GM19463 (cell line): Measurements from ENCODE around the gene MTA2.

Experiments used
- ATAC-seq: cut with Tn5 transposase; IDR thresholded peaks from one replicate; pipeline ENCODE4 v1.9.1; 2021; ENCODE audit warnings: mild to moderate bottlenecking, moderate library complexity; ENCODE audit not compliant: unreplicated experiment

The MTA2 gene

GRCh38 chr11:62613291-62613778 lies 11.7 kb upstream of the MTA2 start:
- ATAC-seq: no peak

GRCh38 chr11:62612366-62613290 lies 11.0 kb upstream of the MTA2 start, which contains the start of the genes EML3 and ROM1:
Gene EML3 (minus strand): TSS chr11:62612775. CDS start chr11:62612457, 318 bp downstream.
Gene ROM1 (plus strand): TSS chr11:62613257. CDS start chr11:62613282, 25 bp downstream.
- peak; percentile 74 for ATAC-seq

DNA sequence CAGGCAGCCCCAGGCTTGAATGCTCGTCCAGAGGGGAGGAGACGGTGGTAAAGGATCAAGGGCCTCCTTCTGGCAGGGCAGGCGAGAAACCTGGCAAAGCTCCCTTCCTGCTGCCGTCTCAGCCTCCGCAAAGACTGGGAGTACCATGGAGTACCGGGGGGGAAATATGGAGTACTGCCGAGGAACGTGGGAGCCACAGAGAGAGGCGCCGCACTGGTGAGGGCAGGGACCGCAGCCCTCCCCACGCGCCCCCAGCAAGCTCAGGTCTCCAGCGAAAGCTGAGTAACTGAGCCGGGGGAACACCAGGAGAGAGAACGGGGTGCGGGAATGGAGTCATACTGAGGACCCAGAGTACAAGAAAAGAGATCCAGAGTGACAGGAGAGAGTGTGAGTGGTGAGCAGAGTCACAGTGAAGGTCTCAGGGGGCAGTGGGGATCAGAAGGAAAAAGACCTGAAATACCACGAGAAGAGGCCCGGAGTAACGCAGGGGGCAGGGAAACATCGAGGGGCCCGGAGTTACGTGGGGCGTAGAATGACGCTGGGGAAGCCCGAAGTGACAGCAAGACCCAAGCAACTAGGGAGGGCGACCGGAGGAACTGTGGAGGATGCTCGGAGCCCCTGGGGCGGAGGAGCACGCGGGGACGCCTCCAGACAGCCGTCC lies 10.2 kb upstream of the MTA2 start:
- ATAC-seq: peak; percentile 16

GRCh38 chr11:62610814-62611704 lies 9.4 kb upstream of the MTA2 start:
- no peak for ATAC-seq

DNA sequence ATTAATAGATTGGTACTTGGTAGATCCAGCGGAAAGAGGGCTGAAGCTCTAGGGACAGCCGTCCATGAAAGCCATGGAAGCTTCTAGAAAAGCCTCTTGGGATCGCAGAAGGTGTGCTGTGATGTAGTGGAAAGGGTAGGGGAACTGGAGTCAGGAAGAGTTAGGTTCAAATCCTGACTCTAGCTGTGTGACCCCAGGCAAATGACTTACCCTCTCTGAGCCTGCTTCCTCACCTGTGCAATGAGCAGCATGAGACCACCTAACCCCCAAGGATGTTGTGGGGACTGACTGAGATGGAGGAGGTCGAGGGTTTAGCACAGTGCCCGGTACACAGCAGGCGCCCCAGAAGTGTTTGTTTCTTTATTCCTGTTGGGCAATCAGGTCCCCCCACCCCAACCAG lies 8.7 kb upstream of the MTA2 start:
- ATAC-seq: no peak

DNA sequence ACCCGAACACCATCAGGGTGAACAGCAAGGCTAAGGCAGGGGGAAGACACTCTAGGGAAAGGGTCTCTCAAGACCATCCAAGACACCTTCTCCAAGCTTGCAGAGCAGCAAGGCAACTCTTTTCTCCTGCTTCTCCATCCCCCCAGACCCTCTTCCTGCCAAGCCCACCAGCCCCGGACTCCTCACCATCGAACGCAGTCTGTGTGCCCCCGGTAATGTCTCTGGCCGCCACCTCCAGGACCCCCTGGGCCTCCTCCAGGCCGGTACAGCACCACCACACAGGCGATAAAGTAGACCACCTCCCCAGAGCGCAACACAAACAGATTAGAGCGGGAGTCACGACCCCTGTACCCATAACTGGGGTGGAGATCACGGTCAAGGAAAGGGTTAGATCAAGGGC lies 7.1 kb upstream of the MTA2 start:
- no peak for ATAC-seq

DNA sequence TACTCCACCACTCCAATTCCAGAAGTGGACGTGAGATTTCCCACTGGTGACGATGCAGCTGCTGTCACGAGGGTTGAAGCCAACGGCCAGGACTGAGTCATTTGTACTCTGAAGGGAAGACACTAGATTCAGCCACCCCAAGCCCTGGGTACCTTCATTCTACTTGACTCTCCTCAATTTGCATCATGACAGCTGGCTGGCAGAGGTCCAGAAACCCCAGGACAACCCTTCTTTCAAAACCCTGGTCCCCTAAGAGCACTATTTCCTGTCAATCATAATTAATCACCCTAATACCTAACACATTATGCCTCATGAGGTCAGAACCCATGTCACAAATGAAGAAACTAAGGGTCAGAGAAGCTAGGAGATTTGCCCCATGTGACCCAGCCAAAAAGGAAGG lies 6.0 kb upstream of the MTA2 start:
- no peak for ATAC-seq

GRCh38 chr11:62605902-62606301 lies 4.2 kb upstream of the MTA2 start:
- no peak for ATAC-seq

DNA sequence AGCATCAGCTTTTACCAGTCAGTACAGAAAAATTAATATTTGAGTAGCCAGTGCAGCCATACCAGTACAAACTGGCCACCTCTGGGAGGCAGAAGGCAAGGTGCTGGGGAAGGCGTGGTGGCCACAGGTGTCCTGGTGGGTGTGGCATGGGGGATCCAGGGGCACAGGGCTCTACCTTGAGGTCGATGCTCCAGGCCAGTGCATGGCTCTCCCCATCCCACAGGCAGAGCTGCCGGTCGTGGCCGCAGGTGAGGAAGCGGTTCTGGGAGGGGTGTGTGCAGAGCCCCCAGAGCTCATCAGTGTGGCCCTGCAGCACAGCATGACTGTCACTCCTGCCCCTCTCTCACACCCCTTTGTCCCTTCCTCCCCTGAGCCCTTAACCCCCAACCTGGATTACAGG lies 3.8 kb upstream of the MTA2 start:
- ATAC-seq: no peak

- ATAC-seq: no peak
Observed at GRCh38 chr11:62604460-62605120, 2.9 kb upstream of the MTA2 start.

- ATAC-seq: no peak
Observed at GRCh38 chr11:62603776-62604299, 2.2 kb upstream of the MTA2 start.

DNA sequence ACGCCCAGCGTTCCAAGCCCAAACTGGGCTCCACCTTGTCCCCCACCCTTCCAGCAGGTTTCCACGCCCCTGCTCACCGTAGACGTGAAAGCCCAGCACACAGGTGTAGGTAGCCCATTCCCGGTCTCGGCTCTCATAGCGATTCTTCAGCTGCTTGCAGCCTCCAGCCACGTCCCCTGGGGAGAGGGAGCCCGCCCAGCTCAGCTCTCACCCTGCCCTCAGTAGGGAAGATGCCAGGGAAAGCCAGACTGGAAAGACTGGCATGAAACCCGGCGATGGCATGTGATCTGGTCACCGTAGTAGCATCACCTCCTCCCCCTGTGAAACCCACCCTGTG lies 1.4 kb upstream of the MTA2 start:
- no peak for ATAC-seq

- ATAC-seq: no peak
Observed at GRCh38 chr11:62602141-62603071, 741 bp upstream of the MTA2 start.

DNA sequence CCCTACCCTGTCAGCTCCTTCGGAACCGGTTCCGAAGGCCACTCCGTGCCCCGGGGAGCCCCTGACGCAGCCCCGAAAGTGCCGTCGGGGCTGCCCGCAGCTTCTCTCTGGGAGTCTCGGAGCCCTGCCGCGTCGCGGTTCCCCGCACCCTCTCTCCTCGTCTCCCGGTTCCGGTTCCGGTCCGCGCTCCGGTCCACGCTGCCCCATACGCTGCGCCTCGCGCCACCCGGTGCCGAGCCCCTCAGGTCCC lies 618 bp downstream of the MTA2 start:
- ATAC-seq: peak; percentile 8

DNA sequence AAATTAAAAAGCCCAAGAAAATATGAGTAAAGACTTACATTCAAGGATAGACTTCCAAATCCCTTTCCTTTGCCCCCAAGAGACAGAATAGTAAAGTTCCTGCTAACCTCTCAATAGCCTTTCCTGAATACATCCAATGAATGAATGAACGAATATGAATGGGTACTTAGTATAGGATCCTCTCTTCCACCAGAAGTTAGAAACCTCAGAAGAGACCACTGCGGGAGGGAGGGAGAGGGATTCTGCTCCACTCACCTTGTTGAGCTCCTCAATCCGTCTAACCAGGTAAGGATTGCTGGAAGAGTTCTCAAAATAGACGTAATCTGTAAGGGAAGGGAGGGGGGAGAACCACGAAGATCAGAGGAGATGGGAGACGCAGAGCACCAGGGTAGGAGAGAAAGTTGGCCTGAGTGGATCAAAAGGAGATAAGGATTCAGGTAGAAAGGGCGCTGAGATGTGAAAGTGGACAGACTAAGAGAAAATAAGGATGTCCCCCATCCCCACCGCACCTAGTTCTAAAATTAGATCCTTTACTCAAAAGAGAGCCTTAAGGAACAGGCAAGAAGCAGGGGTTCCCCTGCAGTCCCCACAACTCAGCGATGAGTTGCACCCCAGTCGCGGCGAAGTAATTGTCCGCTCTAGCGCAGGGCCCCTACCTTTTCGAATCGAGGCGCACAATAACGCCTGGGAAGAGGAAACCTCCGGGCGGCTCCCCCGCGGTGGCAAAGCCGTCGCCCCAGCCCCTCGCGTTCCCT lies 1.1 kb downstream of the MTA2 start:
- no peak for ATAC-seq

DNA sequence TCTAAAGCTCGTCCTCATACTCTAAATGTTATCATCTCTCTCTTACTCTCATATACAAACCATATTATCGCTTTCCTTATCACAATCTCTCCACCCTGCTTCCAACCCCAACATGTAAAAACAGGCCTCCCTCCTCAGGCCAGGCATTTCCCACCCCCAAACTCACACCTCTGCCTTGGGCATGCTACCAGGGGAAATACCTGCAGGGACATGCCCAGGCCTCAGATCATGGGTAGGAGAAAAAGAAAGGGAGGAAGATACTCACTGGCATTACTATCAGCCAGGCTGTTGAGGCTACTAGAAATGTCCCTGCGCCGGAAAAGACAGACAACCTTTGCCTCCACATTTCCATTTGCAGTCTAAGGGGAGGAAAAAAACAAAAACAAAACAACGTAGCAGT lies 1.8 kb downstream of the MTA2 start:
- ATAC-seq: no peak

DNA sequence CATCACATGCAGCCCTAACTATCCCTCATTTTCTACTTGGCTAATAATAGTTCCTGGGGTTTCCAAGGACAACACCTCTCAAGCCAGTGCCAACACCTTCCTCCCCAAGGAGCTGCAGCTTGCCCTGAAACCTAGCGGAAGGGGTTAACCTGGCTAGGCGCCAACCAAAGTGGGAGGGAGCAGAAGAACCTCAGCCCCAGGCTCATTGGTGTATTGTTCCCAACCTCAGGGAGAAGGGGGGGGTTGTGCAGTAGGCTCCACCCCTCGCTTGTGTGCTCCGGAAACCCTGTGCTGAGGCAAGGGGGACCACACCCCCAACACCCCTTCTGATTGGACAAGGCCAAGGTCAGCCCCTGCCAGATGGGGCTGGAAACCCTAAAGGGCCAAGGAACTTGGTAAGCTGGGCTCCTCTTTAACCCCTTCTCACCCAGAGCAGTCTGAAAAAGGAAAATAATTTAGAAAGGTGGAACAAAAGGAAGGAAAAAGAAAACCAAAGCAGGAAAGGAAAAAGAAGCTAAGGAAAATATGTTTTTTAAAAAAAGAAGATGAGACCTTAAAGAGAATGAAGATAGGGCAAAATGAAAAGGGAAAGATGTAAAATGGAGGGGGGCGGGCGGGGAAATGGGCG lies 2.5 kb downstream of the MTA2 start:
- peak; percentile 54 for ATAC-seq

DNA sequence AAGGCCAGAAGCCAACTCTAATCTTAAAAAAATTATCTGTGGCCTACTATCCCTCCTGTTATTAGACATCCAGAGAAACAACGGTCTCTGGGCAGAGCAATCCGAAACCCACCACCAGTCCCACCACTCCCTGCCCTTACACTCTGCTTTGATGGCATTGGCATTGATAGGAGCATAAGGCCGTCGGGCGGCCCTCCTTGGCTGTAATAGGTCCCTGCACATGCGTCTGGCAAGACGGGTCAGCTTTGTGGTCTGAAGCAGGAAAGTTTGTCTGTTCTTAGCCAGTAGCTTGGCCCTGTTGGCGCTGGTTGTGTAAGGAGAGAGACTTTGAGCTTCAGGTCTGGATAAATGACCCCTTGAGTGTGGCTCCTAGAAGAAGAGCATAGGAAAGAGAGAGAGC lies 6.5 kb downstream of the MTA2 start:
- no peak for ATAC-seq
